NCI-H1092 treated with DMSO at 0.1 percent for 48 hours (cell line): Measurements from ENCODE around the gene APBA2.

Experiments used
- DNase-seq: peaks from one replicate; lab custom pipeline; 2025; lab: John Stamatoyannopoulos, UW

Gene APBA2

GRCh38 chr15:28935316-28935715, 49.5 kb downstream of the APBA2 start:
- DNase-seq: no peak

DNA sequence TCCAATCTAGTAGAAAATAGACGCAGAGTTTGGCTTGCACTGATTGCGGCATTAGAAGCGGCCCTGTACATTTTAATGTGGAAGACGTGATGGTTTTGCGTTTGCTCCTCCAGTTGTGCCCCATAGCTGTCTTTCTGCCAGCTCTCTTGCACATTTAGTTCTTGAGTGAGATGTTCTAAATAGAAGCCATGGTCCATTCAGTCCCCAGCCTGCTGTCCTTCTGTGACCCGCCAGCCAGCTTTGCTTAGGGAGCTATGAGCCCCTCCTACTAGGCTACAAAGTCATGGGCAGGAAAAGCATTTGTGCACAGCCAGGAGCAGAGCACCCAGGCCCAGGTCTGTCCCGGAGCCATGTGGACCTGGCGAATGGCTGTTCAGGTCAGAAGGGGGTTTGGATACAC, 50.3 kb downstream of the APBA2 start:
- DNase-seq: no peak

GRCh38 chr15:28936481-28936881, 50.7 kb downstream of the APBA2 start:
- no peak for DNase-seq

GRCh38 chr15:28937271-28937670, 51.5 kb downstream of the APBA2 start:
- DNase-seq: no peak

- DNase-seq: no peak
Observed at GRCh38 chr15:28942046-28942445, 56.3 kb downstream of the APBA2 start.

DNA sequence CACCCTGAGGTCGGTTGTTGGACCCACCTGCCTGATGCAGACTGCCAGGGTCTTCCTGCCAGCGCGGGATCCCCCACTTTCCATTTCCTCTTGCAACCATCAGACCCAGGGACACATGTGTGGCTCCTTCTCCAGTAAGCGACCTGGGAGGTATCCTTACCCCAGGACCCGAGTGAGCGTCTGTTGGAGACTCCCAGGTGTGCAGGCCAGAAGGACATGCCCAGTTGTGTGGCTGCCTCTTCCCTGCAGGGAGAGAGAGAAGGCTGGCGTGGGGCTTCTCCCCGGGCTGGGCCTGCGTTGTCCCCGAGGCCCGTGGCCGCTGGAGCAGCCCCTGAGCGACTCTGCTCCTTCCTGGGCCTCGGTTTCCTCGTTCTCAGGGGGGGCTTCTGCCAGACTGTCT, 56.8 kb downstream of the APBA2 start:
- no peak for DNase-seq

DNA sequence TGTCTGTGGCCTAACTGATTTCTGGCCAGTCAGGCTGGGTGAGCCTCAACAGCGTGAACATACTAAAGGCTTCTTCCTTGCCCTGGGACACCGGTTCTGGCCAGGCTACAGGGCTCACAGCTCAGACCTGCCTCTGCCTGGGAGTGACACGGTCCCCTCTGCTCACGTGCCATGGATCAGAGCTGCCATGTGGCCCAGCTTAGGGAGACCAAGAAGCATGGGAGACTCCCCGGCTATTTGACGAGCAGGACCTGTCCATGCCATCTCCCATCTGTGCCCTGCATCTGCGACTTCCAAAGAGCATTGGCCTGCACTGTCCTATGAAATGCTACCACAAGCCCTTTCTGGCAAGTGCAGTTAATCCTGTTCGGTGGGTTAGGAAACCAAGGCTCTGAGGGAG, 57.4 kb downstream of the APBA2 start:
- no peak for DNase-seq

GRCh38 chr15:28943611-28944230, 57.9 kb downstream of the APBA2 start:
- no peak for DNase-seq

GRCh38 chr15:28944286-28944685, 58.5 kb downstream of the APBA2 start:
- DNase-seq: no peak

GRCh38 chr15:28944696-28945300, 59.0 kb downstream of the APBA2 start:
- DNase-seq: no peak

- no peak for DNase-seq
Observed at GRCh38 chr15:28945626-28946230, 60.0 kb downstream of the APBA2 start.

- DNase-seq: no peak
Observed at GRCh38 chr15:28946803-28947202, 61.0 kb downstream of the APBA2 start.

GRCh38 chr15:28947221-28947674, 61.5 kb downstream of the APBA2 start:
- DNase-seq: no peak

DNA sequence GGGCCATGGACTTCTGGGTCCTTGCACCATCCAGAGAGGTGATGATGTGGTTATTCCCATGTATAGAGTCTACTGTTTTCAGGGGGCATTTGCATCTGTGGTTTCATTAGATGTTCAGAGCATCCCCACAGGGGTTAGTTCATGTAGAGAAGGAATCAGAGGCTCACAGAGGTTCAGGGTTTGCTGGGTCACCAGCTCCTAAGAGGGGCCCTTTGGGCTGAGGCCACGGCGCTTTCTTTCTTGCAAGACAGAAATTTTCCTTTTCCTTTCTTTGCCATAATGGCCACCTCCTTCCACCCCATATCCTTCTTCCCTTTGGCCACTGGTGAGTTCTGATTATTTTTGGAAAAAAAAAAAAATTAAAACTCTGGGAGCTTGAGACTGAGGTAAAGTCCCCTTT, 62.3 kb downstream of the APBA2 start:
- no peak for DNase-seq

GRCh38 chr15:28950916-28951315, 65.1 kb downstream of the APBA2 start:
- no peak for DNase-seq

GRCh38 chr15:28952666-28953491, 67.1 kb downstream of the APBA2 start:
- no peak for DNase-seq

DNA sequence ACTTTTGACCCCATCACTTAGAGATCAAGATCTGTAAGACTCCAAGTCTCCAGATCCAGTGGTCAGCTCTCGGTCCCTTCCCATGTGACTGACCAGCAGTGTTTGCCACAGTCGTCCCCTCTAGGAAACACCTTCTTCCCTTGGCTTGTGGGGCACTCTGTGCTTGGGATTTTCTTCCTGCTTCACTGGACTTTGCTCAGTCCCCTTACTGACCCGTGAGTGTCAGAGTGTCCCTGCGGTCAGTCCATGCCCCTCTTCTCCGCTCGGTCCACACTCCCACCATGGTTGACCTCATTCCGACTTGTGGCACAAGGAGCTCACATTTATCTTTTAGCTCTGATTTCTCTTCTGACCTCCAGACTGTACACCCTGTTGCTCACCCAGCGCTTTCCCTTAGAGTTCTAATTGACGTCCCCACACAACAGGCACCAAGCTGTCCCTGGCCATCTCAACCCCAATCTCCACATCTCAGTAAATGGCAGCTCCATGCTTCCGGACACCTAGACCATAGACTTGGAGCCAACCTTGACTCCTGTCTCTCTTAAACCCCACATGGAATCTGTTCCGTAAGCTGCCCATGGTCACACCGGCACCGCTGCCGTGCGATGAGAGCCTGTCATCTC, 67.9 kb downstream of the APBA2 start:
- no peak for DNase-seq

GRCh38 chr15:28954466-28955159, 68.8 kb downstream of the APBA2 start:
- no peak for DNase-seq

DNA sequence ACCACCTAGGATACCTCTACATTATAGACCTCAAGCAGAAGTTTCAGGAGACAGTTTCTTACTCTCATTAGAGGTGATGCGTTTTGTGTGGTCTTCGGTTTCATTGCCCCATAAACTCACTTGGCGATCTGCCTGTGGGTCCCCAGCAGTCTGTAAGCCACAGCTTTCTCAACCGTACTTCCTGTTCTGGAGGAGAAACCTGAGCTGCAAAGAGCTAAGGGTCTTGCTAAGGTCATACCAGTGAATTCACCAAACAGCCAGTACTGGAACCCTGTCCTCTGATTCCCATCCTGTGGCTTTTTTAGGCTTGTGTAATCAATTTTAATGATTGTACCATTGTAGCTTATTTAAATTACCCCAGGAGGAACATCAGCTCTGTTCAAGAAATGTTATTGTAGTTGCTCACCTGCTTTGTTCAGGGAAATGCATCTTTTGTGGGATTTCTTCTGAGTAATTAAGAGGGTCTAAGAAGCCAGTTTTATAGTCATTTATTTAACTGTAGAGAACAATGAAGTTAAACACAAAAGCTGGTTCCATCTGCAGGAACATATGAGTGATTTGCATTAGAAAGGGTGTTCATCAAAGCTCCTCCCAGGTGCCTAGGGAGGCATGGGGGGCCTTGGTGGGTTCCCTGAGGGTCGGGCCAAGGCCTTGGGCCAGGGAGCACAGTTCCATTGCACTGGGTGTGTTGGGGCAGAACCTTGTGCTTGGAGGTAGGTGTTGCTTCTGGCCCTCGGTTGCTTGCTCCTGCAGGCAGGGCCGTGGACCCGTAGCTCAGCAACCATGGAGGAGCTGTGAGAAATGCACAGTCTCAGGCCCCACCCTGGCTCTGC, 69.6 kb downstream of the APBA2 start:
- peak; percentile 14 for DNase-seq

- DNase-seq: no peak
Observed at GRCh38 chr15:28955993-28956421, 70.2 kb downstream of the APBA2 start.

- DNase-seq: no peak
Observed at GRCh38 chr15:28956491-28956890, 70.7 kb downstream of the APBA2 start.
